C4-2B (cell line): ENCODE measurements around the gene HTR4.

Experiments
- ZFX ChIP-seq: fragments of 450-650 bp; IDR thresholded peaks from 2 replicates; pipeline ENCODE4 v1.6.1; 2017
- TF ChIP-seq, protein P1 (sequence below): fragments of 450-650 bp; conservative IDR thresholded peaks from 2 replicates; pipeline ENCODE4 v1.5.1; 2017; ENCODE audit warnings: mild to moderate bottlenecking

DNA sequence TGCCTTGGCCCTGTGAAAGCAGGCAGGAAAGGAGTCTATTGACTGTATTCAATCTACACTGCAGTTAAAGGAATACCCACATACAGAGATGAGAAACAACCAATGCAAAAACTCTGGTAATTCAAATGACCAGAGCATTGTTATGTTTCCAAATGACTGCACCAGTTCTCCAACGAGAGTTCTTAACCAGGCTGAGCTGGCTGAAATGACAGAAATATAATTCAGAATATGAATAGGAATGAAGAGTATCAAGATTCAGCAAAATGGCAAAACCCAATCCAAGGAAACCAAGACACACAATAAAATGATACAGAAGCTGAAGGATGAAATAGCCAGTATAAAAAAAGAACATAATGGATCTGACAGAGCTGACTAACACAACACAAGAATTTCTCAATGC lies 119.1 kb downstream of the HTR4 start:
- TF ChIP-seq, protein P1, sequence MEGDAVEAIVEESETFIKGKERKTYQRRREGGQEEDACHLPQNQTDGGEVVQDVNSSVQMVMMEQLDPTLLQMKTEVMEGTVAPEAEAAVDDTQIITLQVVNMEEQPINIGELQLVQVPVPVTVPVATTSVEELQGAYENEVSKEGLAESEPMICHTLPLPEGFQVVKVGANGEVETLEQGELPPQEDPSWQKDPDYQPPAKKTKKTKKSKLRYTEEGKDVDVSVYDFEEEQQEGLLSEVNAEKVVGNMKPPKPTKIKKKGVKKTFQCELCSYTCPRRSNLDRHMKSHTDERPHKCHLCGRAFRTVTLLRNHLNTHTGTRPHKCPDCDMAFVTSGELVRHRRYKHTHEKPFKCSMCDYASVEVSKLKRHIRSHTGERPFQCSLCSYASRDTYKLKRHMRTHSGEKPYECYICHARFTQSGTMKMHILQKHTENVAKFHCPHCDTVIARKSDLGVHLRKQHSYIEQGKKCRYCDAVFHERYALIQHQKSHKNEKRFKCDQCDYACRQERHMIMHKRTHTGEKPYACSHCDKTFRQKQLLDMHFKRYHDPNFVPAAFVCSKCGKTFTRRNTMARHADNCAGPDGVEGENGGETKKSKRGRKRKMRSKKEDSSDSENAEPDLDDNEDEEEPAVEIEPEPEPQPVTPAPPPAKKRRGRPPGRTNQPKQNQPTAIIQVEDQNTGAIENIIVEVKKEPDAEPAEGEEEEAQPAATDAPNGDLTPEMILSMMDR = no peak
- no peak for TF ChIP-seq ZFX
